ENCODE measurements around the gene PRKCE. TPM values are rescaled to one million over a fixed set of nuclear protein-coding genes. Genes with fewer than 3 reads are reported as not detected.

The PRKCE gene
- total and polyA plus RNA-seq, 2 of the 8 experiments (the other 6 are each of a cell fraction or from before 2014, with no cell fraction given): 0.54 to 2.1 TPM

DNA sequence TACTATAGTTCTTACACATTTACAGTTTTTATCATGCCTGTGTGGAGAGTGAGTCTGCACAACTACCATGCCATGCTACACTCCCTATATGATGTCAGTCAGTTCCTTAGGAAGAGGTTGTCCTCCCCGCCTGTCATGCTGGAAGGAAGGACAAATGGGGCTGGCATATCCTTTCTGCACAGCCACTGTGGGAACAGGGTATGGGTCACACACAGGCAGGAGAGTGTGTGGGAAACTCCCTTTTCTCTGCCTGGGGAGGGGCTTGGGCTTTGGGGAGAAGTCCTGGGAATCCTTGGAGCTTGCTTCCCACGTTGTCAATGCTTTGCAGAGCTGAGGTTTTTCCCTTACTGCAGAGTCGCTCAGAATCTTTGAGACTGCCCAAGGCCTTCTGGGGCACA is 232.1 kb downstream of the PRKCE start:
- DNase-seq (ENCODE audit: low read depth in 1 of 2, low spot score in 2 of 2) (no peak), FAIRE-seq (no peak)
- Histone ChIP-seq H3K79me2 (ENCODE audit: control insufficient read depth in 1 of 2, insufficient read depth in 2 of 2, low read length in 2 of 2) (no peaks in the 10 kb centered on the region), H2BK120ac (replicated peaks; ENCODE audit: low read depth, low read length) (no peak overlapping the region), H3K27ac (ENCODE audit: low read depth, low read length) (no peak overlapping the region), H3K4me2 (ENCODE audit: insufficient read depth in 1 of 2, low read depth in 2 of 2, low read length in 2 of 2) (no peak overlapping the region), H4K5ac (ENCODE audit: insufficient read length, low read depth, low read length) (no peak overlapping the region), H3K4me1 (replicated peaks in 1 of 4; ENCODE audit: control insufficient read depth in 3 of 4, insufficient read depth in 4 of 4, low read length in 3 of 4) (no peaks in the 10 kb centered on the region), H3K56ac (replicated peaks; ENCODE audit: insufficient read length, low read depth, low read length) (no peak overlapping the region), H2BK12ac (ENCODE audit: low read depth, low read length) (no peak overlapping the region), H2AFZ (ENCODE audit: low read length) (no peak overlapping the region), H3K18ac (ENCODE audit: extremely low read depth, low read length) (no peak overlapping the region), H2BK15ac (ENCODE audit: low read length) (no peak overlapping the region), H3K23ac (ENCODE audit: insufficient read length) (no peak overlapping the region), H3K23me2 (ENCODE audit: low read depth, low read length) (no peaks in the 10 kb centered on the region), H4K8ac (ENCODE audit: extremely low read depth, insufficient read depth, low read length) (no peak overlapping the region; the same call in 1 of the 2 replicates), H3K9me3 (ENCODE audit: insufficient read depth in 2 of 2, low read depth in 1 of 2, low read length in 1 of 2) (0 out of 4 replicates have a peak, but pooled peaks cover 2 to 6% of the 10 kb centered on the region in 2 experiments), H3K79me1 (ENCODE audit: low read depth, low read length) (no peaks in the 10 kb centered on the region), H3K14ac (ENCODE audit: insufficient read length) (no peak overlapping the region), H2BK20ac (ENCODE audit: low read length) (no peak overlapping the region), H2AK5ac (ENCODE audit: low read depth, low read length) (no peak overlapping the region), H4K91ac (replicated peaks; ENCODE audit: insufficient read length, low read length) (no peak overlapping the region), H3K4ac (replicated peaks; ENCODE audit: insufficient read length, low read depth, low read length) (no peak overlapping the region), H3K36me3 (ENCODE audit: control insufficient read depth in 2 of 4, insufficient read depth in 4 of 4, low read length in 3 of 4) (no peaks in the 10 kb centered on the region), H4K20me1 (replicated peaks in 1 of 2; ENCODE audit: control insufficient read depth in 1 of 2, insufficient read depth in 2 of 2, low read length in 2 of 2) (no peaks in the 10 kb centered on the region), H3K27me3 (replicated peaks in 1 of 4; ENCODE audit: control insufficient read depth in 3 of 4, extremely low read depth in 1 of 4, insufficient read depth in 3 of 4, low read length in 3 of 4) (no peaks in the 10 kb centered on the region), H2BK5ac (ENCODE audit: low read depth, low read length) (no peak overlapping the region), H3K4me3 (ENCODE audit: extremely low read depth in 1 of 4, insufficient read depth in 2 of 4, low read depth in 3 of 4, low read length in 4 of 4) (no peak overlapping the region), H3K9ac (replicated peaks in 1 of 4; ENCODE audit: extremely low read depth in 1 of 4, low read depth in 3 of 4, low read length in 3 of 4) (no peak overlapping the region)
- 78% methylated on average over 3 of the region's 3 CpGs; no CpG with 5 or more reads in 1 of the 2 experiments for WGBS, 2 experiments (ENCODE audit: extremely low coverage in 1 of 2, insufficient coverage in 1 of 2, insufficient read length in 1 of 2, insufficient replicate concordance in 2 of 2, low coverage in 1 of 2, low lambda C conversion rate in 2 of 2, missing lambda C conversion rate in 1 of 2)
- TF ChIP-seq CHD2 (IDR thresholded peaks at IDR 0.05; ENCODE audit: low read length): no peak
- TF ChIP-seq SAP30 (IDR thresholded peaks at IDR 0.05; ENCODE audit: insufficient read depth, insufficient replicate concordance, low read length): no peak
- no peak for TF ChIP-seq TAF1 (IDR thresholded peaks at IDR 0.05; ENCODE audit: low read depth, low read length)
- ChIA-PET POLR2A (ENCODE audit: partially characterized antibody) (no interaction called here), CTCF (ENCODE audit: partially characterized antibody) (interaction anchor here (1.0 to 1.7 kb wide), 4 partner anchors 9 to 154 kb away, joined by 3 to 4 read pairs (median 4); no protein-coding TSS in a partner anchor)
